Skeletal muscle tissue (tissue), 4 donors: ENCODE data around the gene PRTFDC1. TPM values are rescaled to one million over a fixed set of nuclear protein-coding genes. Genes with fewer than 3 reads are reported as not detected.
"Not testable (repeated sequence)": the region's sequence is repeated elsewhere in the genome, so short reads cannot be mapped to it uniquely, and the experiment has no call there.

Experiments
- H3K27ac ChIP-seq: one replicate; pipeline ENCODE4 v1.7.0; 2013; ENCODE audit warnings: mild to moderate bottlenecking, low read depth, low read length, inconsistent platforms
- H3K27me3 ChIP-seq, 3 donors: one replicate each; pipeline ENCODE4 v1.7.0; 2013; ENCODE audit warnings: low read length in 3 of 3; ENCODE audit not compliant: control insufficient read depth in 3 of 3, insufficient read depth in 3 of 3
- H3K36me3 ChIP-seq, 3 donors: one replicate each; pipeline ENCODE4 v1.7.0; 2013; ENCODE audit warnings: low read length in 3 of 3; ENCODE audit not compliant: control insufficient read depth in 3 of 3, insufficient read depth in 3 of 3
- H3K4me1 ChIP-seq, 3 donors: one replicate each; pipeline ENCODE4 v1.7.0; 2013; ENCODE audit warnings: low read length in 3 of 3, mild to moderate bottlenecking in 3 of 3; ENCODE audit not compliant: control insufficient read depth in 3 of 3, insufficient read depth in 3 of 3
- H3K4me3 ChIP-seq, 3 donors: one replicate each; pipeline ENCODE4 v1.7.0; 2013; ENCODE audit warnings: low read length in 3 of 3
- H3K9ac ChIP-seq, 3 donors: one replicate each; pipeline ENCODE4 v1.7.0; 2013; ENCODE audit warnings: low read length in 3 of 3, mild to moderate bottlenecking in 3 of 3, moderate library complexity in 2 of 3, low read depth in 1 of 3
- H3K9me3 ChIP-seq, 3 donors: one replicate each; pipeline ENCODE4 v1.7.0; 2013; ENCODE audit warnings: low read length in 3 of 3; ENCODE audit not compliant: control insufficient read depth in 3 of 3
- total RNA-seq: library from RNA; depleted of rRNA; stranded (reverse); fragments of >200 nt; gene quantifications from one replicate; pipeline ENCODE4 v1.2.3, GENCODE V29; 2014
- donor health status: Osteomylitis.

The PRTFDC1 gene
- total RNA-seq, 1 donor from 2014 or later: 6.8 TPM

GRCh38 chr10:24938076-24938475 lies 14.3 kb downstream of the PRTFDC1 start:
- Histone ChIP-seq H3K4me3 (no peak overlapping the region), H3K9me3 (no peaks in the 10 kb centered on the region), H3K36me3 (no peaks in the 10 kb centered on the region), H3K9ac (no peak overlapping the region), H3K27ac (no peak overlapping the region), H3K27me3 (no peaks in the 10 kb centered on the region), H3K4me1 (no peaks in the 10 kb centered on the region)

- H3K36me3 ChIP-seq: no peaks in the 10 kb centered on the region
- H3K27me3 ChIP-seq: no peaks in the 10 kb centered on the region
- no peak overlapping the region for H3K27ac ChIP-seq
- H3K4me1 ChIP-seq: no peaks in the 10 kb centered on the region
- H3K4me3 ChIP-seq: no peak overlapping the region
- no peak overlapping the region for H3K9ac ChIP-seq
- H3K9me3 ChIP-seq: no peaks in the 10 kb centered on the region
These were observed 16.7 kb downstream of the PRTFDC1 start for GRCh38 chr10:24935504-24936292.

- Histone ChIP-seq H3K9ac (no peak overlapping the region), H3K27me3 (no peaks in the 10 kb centered on the region), H3K4me3 (no peak overlapping the region), H3K4me1 (no peaks in the 10 kb centered on the region), H3K9me3 (no peaks in the 10 kb centered on the region), H3K36me3 (no peaks in the 10 kb centered on the region), H3K27ac (no peak overlapping the region)
These were observed 21.2 kb downstream of the PRTFDC1 start for GRCh38 chr10:24931236-24931635.

GRCh38 chr10:24930427-24930826 lies 22.0 kb downstream of the PRTFDC1 start:
- no peaks in the 10 kb centered on the region for H3K4me1 ChIP-seq
- H3K36me3 ChIP-seq: no peaks in the 10 kb centered on the region
- no peak overlapping the region for H3K27ac ChIP-seq
- H3K4me3 ChIP-seq: no peak overlapping the region
- H3K9ac ChIP-seq: no peak overlapping the region
- H3K9me3 ChIP-seq: no peaks in the 10 kb centered on the region
- H3K27me3 ChIP-seq: no peaks in the 10 kb centered on the region

GRCh38 chr10:24929904-24930303 lies 22.5 kb downstream of the PRTFDC1 start:
- Histone ChIP-seq H3K27me3 (no peaks in the 10 kb centered on the region), H3K4me1 (no peaks in the 10 kb centered on the region), H3K4me3 (no peak overlapping the region), H3K9me3 (no peaks in the 10 kb centered on the region), H3K27ac (no peak overlapping the region), H3K9ac (no peak overlapping the region), H3K36me3 (no peaks in the 10 kb centered on the region)

GRCh38 chr10:24929056-24929544 lies 23.3 kb downstream of the PRTFDC1 start:
- H3K4me3 ChIP-seq: no peak overlapping the region
- H3K36me3 ChIP-seq: no peaks in the 10 kb centered on the region
- H3K9ac ChIP-seq: no peak overlapping the region
- no peaks in the 10 kb centered on the region for H3K9me3 ChIP-seq
- no peaks in the 10 kb centered on the region for H3K27me3 ChIP-seq
- no peaks in the 10 kb centered on the region for H3K4me1 ChIP-seq
- H3K27ac ChIP-seq: no peak overlapping the region

GRCh38 chr10:24928163-24928562 lies 24.2 kb downstream of the PRTFDC1 start:
- Histone ChIP-seq H3K27ac (no peak overlapping the region), H3K4me1 (no peaks in the 10 kb centered on the region), H3K27me3 (no peaks in the 10 kb centered on the region), H3K9me3 (no peaks in the 10 kb centered on the region), H3K9ac (no peak overlapping the region), H3K36me3 (no peaks in the 10 kb centered on the region), H3K4me3 (no peak overlapping the region)

- Histone ChIP-seq H3K27ac (no peak overlapping the region), H3K4me3 (no peak overlapping the region), H3K9ac (no peak overlapping the region), H3K36me3 (no peaks in the 10 kb centered on the region), H3K27me3 (no peaks in the 10 kb centered on the region), H3K4me1 (no peaks in the 10 kb centered on the region), H3K9me3 (no peaks in the 10 kb centered on the region)
These were observed 25.8 kb downstream of the PRTFDC1 start for GRCh38 chr10:24926557-24926956.

- Histone ChIP-seq H3K27me3 (no peaks in the 10 kb centered on the region), H3K4me3 (no peak overlapping the region), H3K9me3 (no peaks in the 10 kb centered on the region), H3K4me1 (no peaks in the 10 kb centered on the region), H3K36me3 (no peaks in the 10 kb centered on the region), H3K27ac (no peak overlapping the region), H3K9ac (no peak overlapping the region)
These were observed 26.6 kb downstream of the PRTFDC1 start for GRCh38 chr10:24925799-24926198.

GRCh38 chr10:24924483-24924882 lies 27.9 kb downstream of the PRTFDC1 start:
- not testable (repeated sequence) for H3K9ac ChIP-seq, H3K9me3 ChIP-seq, H3K4me1 ChIP-seq, H3K4me3 ChIP-seq, H3K27me3 ChIP-seq, H3K36me3 ChIP-seq, H3K27ac ChIP-seq
